ENCODE data around the gene PIKFYVE.

- TF ChIP-seq, protein P1, sequence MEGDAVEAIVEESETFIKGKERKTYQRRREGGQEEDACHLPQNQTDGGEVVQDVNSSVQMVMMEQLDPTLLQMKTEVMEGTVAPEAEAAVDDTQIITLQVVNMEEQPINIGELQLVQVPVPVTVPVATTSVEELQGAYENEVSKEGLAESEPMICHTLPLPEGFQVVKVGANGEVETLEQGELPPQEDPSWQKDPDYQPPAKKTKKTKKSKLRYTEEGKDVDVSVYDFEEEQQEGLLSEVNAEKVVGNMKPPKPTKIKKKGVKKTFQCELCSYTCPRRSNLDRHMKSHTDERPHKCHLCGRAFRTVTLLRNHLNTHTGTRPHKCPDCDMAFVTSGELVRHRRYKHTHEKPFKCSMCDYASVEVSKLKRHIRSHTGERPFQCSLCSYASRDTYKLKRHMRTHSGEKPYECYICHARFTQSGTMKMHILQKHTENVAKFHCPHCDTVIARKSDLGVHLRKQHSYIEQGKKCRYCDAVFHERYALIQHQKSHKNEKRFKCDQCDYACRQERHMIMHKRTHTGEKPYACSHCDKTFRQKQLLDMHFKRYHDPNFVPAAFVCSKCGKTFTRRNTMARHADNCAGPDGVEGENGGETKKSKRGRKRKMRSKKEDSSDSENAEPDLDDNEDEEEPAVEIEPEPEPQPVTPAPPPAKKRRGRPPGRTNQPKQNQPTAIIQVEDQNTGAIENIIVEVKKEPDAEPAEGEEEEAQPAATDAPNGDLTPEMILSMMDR (IDR thresholded peaks at IDR 0.05; ENCODE audit: insufficient read depth, low read length, poor library complexity, severe bottlenecking): no peak
- TF ChIP-seq EZH2phosphoT487 (conservative IDR thresholded peaks at IDR 0.05; ENCODE audit: low read length): no peak
Observed at GRCh38 chr2:208265371-208265800, 669 bp upstream of the PIKFYVE start.
